ENCODE measurements around the gene ZDHHC14. TPM values are rescaled to one million over a fixed set of nuclear protein-coding genes. Genes with fewer than 3 reads are reported as not detected.
A peak's percentile ranks its signal among the peaks of the same experiment; 100 is the strongest.

The ZDHHC14 gene
- total RNA-seq, 1 donor from 2014 or later, result 26.1 TPM

DNA sequence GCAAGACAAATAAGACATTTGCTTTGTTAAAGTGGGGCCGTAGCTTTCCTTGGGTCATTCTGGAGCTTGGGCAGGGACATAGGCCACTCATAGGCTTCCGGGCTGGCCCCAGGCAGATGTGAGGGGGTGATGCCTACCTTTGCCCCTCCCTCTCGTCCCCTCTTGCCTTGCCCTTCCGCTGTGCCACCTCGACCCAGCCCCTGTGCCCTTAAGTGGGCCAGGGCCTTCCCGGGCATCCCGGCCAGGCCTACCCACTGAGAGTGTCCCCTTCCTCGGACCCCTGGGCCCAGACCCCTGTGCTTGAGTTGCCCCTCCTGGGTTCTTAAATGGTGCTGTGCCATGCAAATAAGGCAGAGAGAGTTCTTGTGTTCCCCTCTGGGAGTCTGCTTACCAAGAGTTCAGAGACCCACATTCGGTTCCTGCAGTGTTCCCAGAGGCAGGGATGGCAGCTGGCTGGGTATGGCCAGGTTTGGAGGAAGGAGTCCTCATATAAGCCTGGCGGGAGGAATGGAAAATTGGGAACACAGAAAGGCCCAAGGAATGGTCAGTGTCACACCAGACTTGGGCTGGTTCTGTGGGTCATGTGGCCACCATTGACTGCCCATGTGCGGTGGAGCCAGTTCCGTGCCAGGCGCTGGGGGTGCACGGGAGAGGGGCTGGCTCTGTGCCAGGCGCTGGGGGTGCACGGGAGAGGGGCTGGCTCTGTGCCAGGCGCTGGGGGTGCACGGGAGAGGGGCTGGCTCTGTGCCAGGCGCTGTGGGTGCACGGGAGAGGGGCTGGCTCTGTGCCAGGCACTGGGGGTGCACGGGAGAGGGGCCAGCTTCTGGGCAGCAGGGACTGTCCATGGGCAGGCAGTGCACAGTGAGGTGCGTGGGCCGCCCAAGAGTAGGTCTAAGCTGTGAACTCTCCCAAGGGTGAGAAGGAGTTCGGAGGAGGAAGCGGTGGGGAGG is 268.6 kb downstream of the ZDHHC14 start:
- Mint-ChIP-seq H3K4me3 (ENCODE audit: unreplicated experiment) (peak overlapping the region; percentile 52), H3K4me1 (ENCODE audit: unreplicated experiment) (peaks cover 54% of the 10 kb centered on the region), H3K9me3 (ENCODE audit: unreplicated experiment) (no peaks in the 10 kb centered on the region), H3K36me3 (ENCODE audit: low read depth, unreplicated experiment) (peaks cover 33% of the 10 kb centered on the region), H3K27me3 (ENCODE audit: unreplicated experiment) (peaks cover 29% of the 10 kb centered on the region), H3K27ac (ENCODE audit: unreplicated experiment) (peak overlapping the region; percentile 13)
- TF ChIP-seq, protein P1, sequence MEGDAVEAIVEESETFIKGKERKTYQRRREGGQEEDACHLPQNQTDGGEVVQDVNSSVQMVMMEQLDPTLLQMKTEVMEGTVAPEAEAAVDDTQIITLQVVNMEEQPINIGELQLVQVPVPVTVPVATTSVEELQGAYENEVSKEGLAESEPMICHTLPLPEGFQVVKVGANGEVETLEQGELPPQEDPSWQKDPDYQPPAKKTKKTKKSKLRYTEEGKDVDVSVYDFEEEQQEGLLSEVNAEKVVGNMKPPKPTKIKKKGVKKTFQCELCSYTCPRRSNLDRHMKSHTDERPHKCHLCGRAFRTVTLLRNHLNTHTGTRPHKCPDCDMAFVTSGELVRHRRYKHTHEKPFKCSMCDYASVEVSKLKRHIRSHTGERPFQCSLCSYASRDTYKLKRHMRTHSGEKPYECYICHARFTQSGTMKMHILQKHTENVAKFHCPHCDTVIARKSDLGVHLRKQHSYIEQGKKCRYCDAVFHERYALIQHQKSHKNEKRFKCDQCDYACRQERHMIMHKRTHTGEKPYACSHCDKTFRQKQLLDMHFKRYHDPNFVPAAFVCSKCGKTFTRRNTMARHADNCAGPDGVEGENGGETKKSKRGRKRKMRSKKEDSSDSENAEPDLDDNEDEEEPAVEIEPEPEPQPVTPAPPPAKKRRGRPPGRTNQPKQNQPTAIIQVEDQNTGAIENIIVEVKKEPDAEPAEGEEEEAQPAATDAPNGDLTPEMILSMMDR (IDR thresholded peaks at IDR 0.05; ENCODE audit: unreplicated experiment), result no peak
- no peak for DNase-seq (ENCODE audit: low spot score)

DNA sequence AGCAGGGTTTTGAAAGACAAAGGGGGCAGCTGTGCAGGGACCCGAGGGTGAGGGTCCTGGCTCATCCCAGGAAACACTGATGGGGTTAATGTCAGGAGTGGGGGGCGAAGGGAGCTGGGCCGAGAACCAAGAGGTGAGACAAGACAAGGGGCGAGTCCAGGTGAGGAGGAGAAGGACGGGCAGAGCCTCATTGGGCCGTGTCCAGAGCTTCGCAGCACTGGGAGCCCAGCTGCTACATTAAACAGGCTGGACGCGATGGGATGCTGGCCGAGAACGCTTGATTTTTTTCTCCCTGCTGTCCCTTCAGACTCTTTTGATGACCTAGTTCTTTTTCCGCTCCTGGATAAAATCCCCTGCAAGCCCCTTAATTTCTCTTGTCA is 269.3 kb downstream of the ZDHHC14 start:
- H3K27ac Mint-ChIP-seq (ENCODE audit: unreplicated experiment), result no peak overlapping the region

DNA sequence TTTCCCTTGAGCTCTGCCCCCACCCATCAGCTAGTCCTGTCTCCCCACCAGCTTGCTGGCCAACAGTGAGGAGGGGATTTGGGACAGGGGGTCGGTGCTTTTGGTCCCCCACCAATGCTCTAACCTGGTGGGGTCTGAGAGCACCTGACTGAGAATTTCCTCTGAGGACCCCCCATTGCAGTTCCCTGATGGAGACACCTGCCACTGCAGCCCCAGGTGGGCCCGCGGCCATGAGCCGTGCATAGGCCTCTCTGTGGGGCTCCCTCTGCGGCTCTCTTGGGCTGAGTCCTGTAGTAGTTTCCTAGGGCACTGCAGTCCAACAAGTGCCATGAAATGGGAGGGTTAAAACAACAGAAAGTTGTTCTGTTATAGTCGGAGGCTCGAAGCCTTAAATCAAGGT is 269.8 kb downstream of the ZDHHC14 start:
- Mint-ChIP-seq H3K4me1 (ENCODE audit: unreplicated experiment) (peaks cover 56% of the 10 kb centered on the region), H3K36me3 (ENCODE audit: low read depth, unreplicated experiment) (peaks cover 40% of the 10 kb centered on the region)

More for the DNA sequence above, 269.3 kb downstream of the ZDHHC14 start:
- Mint-ChIP-seq H3K36me3 (ENCODE audit: low read depth, unreplicated experiment) (peaks cover 35% of the 10 kb centered on the region), H3K4me1 (ENCODE audit: unreplicated experiment) (peaks cover 54% of the 10 kb centered on the region), H3K9me3 (ENCODE audit: unreplicated experiment) (no peaks in the 10 kb centered on the region), H3K4me3 (ENCODE audit: unreplicated experiment) (no peak overlapping the region), H3K27me3 (ENCODE audit: unreplicated experiment) (peaks cover 29% of the 10 kb centered on the region)
- TF ChIP-seq, protein P1 (IDR thresholded peaks at IDR 0.05; ENCODE audit: unreplicated experiment), result no peak
- DNase-seq (ENCODE audit: low spot score), result no peak

DNA sequence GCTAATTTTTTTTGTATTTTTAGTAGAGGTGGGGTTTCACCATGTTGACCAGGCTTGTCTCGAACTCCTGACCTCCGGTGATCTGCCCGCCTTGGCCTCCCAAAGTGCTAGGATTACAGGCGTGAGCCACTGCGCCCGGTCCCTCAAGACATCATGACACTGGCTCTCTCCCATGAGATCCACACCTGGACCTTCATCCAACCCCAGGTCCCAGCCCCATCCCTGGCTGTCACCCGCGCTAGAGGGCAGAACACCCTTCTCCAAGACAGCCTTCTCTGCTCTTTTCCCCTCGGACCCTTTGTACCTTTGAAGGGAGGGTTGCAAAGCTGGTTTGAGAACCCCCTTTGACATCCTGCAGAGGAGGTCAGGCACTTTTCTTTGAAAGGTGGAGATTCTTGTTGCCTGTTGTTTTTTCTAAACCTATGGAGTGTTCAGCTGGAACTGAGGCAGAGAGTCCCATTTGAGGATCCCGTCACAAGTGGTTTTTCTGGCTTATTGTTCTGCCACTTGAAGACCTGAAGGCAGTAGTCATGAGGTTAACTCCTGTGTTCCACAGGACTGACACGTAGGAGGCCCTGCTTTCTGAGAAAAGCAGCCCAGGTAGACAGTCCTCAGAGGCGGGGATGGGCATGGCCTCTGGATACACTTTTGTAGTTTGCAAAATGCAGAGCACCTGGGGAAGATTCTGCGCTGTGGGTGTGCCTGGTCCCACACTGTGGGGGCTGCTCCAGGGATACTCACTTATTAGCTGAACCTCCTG is 270.9 kb downstream of the ZDHHC14 start:
- Mint-ChIP-seq H3K4me1 (ENCODE audit: unreplicated experiment) (peaks cover 50% of the 10 kb centered on the region), H3K4me3 (ENCODE audit: unreplicated experiment) (no peak overlapping the region), H3K27me3 (ENCODE audit: unreplicated experiment) (peaks cover 31% of the 10 kb centered on the region), H3K27ac (ENCODE audit: unreplicated experiment) (no peak overlapping the region), H3K9me3 (ENCODE audit: unreplicated experiment) (no peaks in the 10 kb centered on the region), H3K36me3 (ENCODE audit: low read depth, unreplicated experiment) (peaks cover 46% of the 10 kb centered on the region)
- TF ChIP-seq, protein P1 (IDR thresholded peaks at IDR 0.05; ENCODE audit: unreplicated experiment), result no peak
- DNase-seq (ENCODE audit: low spot score), result no peak

More for the DNA sequence above, 269.8 kb downstream of the ZDHHC14 start:
- H3K9me3 Mint-ChIP-seq (ENCODE audit: unreplicated experiment), result no peaks in the 10 kb centered on the region
- H3K27me3 Mint-ChIP-seq (ENCODE audit: unreplicated experiment), result peaks cover 32% of the 10 kb centered on the region
- H3K27ac Mint-ChIP-seq (ENCODE audit: unreplicated experiment), result no peak overlapping the region
- no peak overlapping the region for H3K4me3 Mint-ChIP-seq (ENCODE audit: unreplicated experiment)
- DNase-seq (ENCODE audit: low spot score), result no peak
- TF ChIP-seq, protein P1 (IDR thresholded peaks at IDR 0.05; ENCODE audit: unreplicated experiment), result no peak
